GM12875 (cell line): ENCODE results near the gene PDAP1.
A peak's percentile ranks its signal among the peaks of the same experiment; 100 is the strongest.

Source experiments
- H3K4me3 ChIP-seq: one replicate; pipeline ENCODE4 v1.5.1; 2011; ENCODE audit warnings: low read depth, low read length, control low read depth
- CTCF ChIP-seq: IDR thresholded peaks from 2 replicates; pipeline ENCODE4 v1.5.1; 2011; ENCODE audit warnings: low read depth, mild to moderate bottlenecking, control low read depth, inconsistent platforms, low read length, moderate library complexity, borderline replicate concordance; ENCODE audit not compliant: insufficient read depth

The PDAP1 gene

GRCh38 chr7:99375070-99375807 lies 33.2 kb downstream of the PDAP1 start:
- TF ChIP-seq CTCF: no peak
- peak overlapping the region; percentile 60 for H3K4me3 ChIP-seq

GRCh38 chr7:99374111-99375064 lies 34.0 kb downstream of the PDAP1 start, which contains the start of gene ARPC1B:
ARPC1B (plus strand) TSS chr7:99374730; CDS start chr7:99385715, 10,985 bp downstream.
- no peak for TF ChIP-seq CTCF
- peak within 1 kb of the TSS; percentile 60 for H3K4me3 ChIP-seq

- TF ChIP-seq CTCF: no peak
- peak overlapping the region; percentile 60 for H3K4me3 ChIP-seq
Observed at GRCh38 chr7:99373091-99374066, 35.0 kb downstream of the PDAP1 start.

GRCh38 chr7:99372275-99373090 lies 35.9 kb downstream of the PDAP1 start:
- no peak overlapping the region for H3K4me3 ChIP-seq
- TF ChIP-seq CTCF: no peak

GRCh38 chr7:99371376-99371920 lies 36.9 kb downstream of the PDAP1 start:
- no peak for TF ChIP-seq CTCF
- no peak overlapping the region for H3K4me3 ChIP-seq
